Brain microvascular endothelial cell (primary cell): ENCODE measurements around the gene ADAMTS18.

Experiments used
- DNase-seq: peaks from one replicate; pipeline ENCODE4 v3.0.0-alpha.2; 2020
- H3K27ac ChIP-seq: fragments of 250-450 bp; sonication (Bioruptor Pico); 2 replicates; pipeline ENCODE4 v1.5.1; 2020; ENCODE audit warnings: mild to moderate bottlenecking, moderate library complexity
- H3K27me3 ChIP-seq: fragments of 250-450 bp; sonication (Bioruptor Pico); replicated peaks from 2 replicates; pipeline ENCODE4 v1.5.1; 2020; ENCODE audit warnings: mild to moderate bottlenecking
- H3K36me3 ChIP-seq: fragments of 250-450 bp; sonication (Bioruptor Pico); replicated peaks from 2 replicates; pipeline ENCODE4 v1.5.1; 2020; ENCODE audit warnings: mild to moderate bottlenecking
- H3K4me3 ChIP-seq: 2 replicates; pipeline ENCODE4 v1.5.1; 2011; ENCODE audit warnings: low read depth, mild to moderate bottlenecking, control low read depth, low read length, moderate library complexity
- in situ Hi-C: cut with HindIII; loops from 2 replicates; pipeline ENCODE4 v1.10.0; 2017; ENCODE audit warnings: low sequenced_read_pairs, low pct_ligation_motif_present
- TF ChIP-seq, protein P1 (sequence below): IDR thresholded peaks from 2 replicates; pipeline ENCODE4 v1.5.1; 2011; ENCODE audit warnings: low read depth, mild to moderate bottlenecking, moderate library complexity, low read length, control low read depth, inconsistent platforms; ENCODE audit errors: missing control alignments

ADAMTS18 gene

DNA sequence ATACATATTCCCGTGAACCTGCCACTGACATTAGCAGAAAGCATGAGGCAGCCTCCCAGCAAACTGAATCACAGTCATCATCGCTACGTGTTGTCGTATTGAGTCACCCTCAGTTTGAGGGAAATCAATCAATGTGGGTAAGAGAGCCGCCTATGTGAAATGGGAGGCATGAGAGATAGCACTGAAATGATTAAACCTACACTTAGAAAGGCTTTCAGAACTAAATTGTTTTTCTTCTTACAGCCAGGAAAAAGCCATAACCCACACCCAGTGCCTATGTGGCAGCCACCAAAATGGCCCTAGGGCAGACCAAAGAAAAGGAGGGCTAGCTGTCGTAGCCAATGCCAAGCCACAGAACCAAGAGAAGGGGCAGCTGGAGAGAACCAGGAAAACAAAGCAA is 90.5 kb downstream of the ADAMTS18 start:
- TF ChIP-seq, protein P1, sequence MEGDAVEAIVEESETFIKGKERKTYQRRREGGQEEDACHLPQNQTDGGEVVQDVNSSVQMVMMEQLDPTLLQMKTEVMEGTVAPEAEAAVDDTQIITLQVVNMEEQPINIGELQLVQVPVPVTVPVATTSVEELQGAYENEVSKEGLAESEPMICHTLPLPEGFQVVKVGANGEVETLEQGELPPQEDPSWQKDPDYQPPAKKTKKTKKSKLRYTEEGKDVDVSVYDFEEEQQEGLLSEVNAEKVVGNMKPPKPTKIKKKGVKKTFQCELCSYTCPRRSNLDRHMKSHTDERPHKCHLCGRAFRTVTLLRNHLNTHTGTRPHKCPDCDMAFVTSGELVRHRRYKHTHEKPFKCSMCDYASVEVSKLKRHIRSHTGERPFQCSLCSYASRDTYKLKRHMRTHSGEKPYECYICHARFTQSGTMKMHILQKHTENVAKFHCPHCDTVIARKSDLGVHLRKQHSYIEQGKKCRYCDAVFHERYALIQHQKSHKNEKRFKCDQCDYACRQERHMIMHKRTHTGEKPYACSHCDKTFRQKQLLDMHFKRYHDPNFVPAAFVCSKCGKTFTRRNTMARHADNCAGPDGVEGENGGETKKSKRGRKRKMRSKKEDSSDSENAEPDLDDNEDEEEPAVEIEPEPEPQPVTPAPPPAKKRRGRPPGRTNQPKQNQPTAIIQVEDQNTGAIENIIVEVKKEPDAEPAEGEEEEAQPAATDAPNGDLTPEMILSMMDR = no peak
- Histone ChIP-seq H3K27ac (no peak overlapping the region), H3K4me3 (no peak overlapping the region), H3K27me3 (no peaks in the 10 kb centered on the region), H3K36me3 (no peaks in the 10 kb centered on the region)
- in situ Hi-C loops = no loop called here
- DNase-seq = peak; percentile 57

- in situ Hi-C loops = no loop called here
- TF ChIP-seq, protein P1 = no peak
- H3K27ac ChIP-seq = no peak overlapping the region
These were observed 98.2 kb downstream of the ADAMTS18 start for GRCh38 chr16:77336637-77337036.

GRCh38 chr16:77335652-77336234 is 99.1 kb downstream of the ADAMTS18 start:
- no peaks in the 10 kb centered on the region for H3K36me3 ChIP-seq
- H3K27me3 ChIP-seq = no peaks in the 10 kb centered on the region
- no peak overlapping the region for H3K27ac ChIP-seq
- in situ Hi-C loops = no loop called here
- no peak overlapping the region for H3K4me3 ChIP-seq
- TF ChIP-seq, protein P1 = no peak
- DNase-seq = no peak

More at GRCh38 chr16:77336637-77337036, 98.2 kb downstream of the ADAMTS18 start:
- peak; percentile 21 for DNase-seq
- Histone ChIP-seq H3K27me3 (no peaks in the 10 kb centered on the region), H3K36me3 (no peaks in the 10 kb centered on the region), H3K4me3 (no peak overlapping the region)

DNA sequence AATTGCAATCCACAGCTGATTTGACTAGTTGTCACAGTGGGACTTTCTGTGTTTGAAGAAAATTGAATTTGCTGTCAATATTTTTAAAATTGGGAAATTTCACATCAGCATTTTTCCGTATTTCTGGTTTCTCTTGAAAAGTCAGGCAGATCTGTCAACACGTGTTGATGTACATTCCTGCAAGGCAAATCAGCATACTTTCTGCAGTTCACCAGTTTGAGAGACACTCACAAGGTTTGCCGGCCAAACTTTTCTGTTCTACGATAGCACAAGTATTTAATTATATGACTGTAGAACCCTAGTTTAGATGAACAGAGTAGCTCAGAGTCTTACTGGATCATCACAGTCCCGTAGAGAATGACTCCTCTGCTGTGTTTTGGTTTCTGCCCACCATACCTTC is 102.0 kb downstream of the ADAMTS18 start:
- no peaks in the 10 kb centered on the region for H3K36me3 ChIP-seq
- in situ Hi-C loops = no loop called here
- DNase-seq = peak; percentile 20
- TF ChIP-seq, protein P1 = no peak
- H3K4me3 ChIP-seq = no peak overlapping the region
- H3K27me3 ChIP-seq = no peaks in the 10 kb centered on the region
- no peak overlapping the region for H3K27ac ChIP-seq

DNA sequence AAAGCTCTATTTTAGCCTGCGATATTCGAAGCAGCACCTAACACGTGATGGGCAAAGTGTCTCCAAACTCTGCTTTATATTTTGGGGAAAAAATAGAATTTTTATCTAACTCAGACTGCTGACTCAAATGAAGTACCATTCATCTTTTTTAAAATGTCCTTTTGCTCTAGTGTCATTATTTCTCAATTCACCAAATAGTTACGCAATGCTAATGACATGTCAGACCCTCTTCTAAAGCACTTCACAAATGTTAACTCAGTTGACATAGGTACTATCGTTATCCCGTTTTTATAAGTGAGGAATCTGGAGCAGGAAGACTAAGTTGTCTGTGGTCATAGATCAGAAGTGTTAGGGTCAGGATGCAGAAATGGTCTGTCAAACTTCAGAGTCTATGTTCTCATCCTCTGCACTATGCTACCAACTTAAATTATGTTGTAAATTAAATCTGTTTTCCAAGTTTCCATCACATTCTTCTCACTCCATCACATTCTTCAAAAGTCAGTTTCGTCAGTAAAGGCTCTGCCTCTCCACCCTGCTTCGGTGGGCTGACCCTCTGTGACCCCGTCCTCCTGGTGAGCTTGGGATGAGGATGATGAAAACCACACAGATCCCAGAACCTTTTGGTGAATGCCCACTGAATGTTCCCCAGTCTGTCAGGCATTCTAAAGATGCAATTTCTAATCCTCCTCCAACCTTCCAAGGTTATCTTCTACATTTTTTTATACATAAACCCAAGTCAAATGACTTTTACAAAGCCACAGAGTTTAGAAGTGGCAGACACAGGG is 102.8 kb downstream of the ADAMTS18 start:
- no peak for DNase-seq
- no peak overlapping the region for H3K4me3 ChIP-seq
- TF ChIP-seq, protein P1 = no peak
- in situ Hi-C loops = no loop called here
- H3K36me3 ChIP-seq = no peaks in the 10 kb centered on the region
- no peaks in the 10 kb centered on the region for H3K27me3 ChIP-seq
- no peak overlapping the region for H3K27ac ChIP-seq
